Testis (tissue), 2 donors: ENCODE measurements around the gene PPP2R1B.

Experiments used
- CTCF ChIP-seq, 3 experiments: fragments of 450-650 bp in 2 of 3; fragments of 200-600 bp in 1 of 3; sonication (generic) in 1 of 3; IDR thresholded peaks; one replicate each; pipeline ENCODE4 v1.5.1; 2016 to 2019; ENCODE audit warnings: antibody characterized with exemption in 3 of 3, mild to moderate bottlenecking in 2 of 3, moderate library complexity in 1 of 3
- POLR2A ChIP-seq: fragments of 450-650 bp; IDR thresholded peaks from one replicate; pipeline ENCODE4 v1.6.1; 2017; ENCODE audit warnings: antibody characterized with exemption, mild to moderate bottlenecking, moderate library complexity

- no peak for TF ChIP-seq CTCF (IDR thresholded peaks at IDR 0.05)
- no peak for TF ChIP-seq POLR2A
Observed at GRCh38 chr11:111807076-111807475, 40.9 kb upstream of the PPP2R1B start.
